HEK293 (cell line): ENCODE measurements around the gene UFD1.

ENCODE experiments used
- CTCF ChIA-PET: fragments of 350-600 bp; formaldehyde crosslinking; extraction: SDS; loops from one replicate; lab custom pipeline; 2021; ENCODE audit warnings: antibody characterized with exemption; lab: Yijun Ruan, JAX
- POLR2A ChIA-PET: fragments of 300-600 bp; formaldehyde crosslinking; extraction: SDS; loops from one replicate; lab custom pipeline; 2020; ENCODE audit warnings: antibody characterized with exemption, inconsistent platforms; lab: Yijun Ruan, JAX
- H3K27ac ChIP-seq: fragments of 200-500 bp; sonication (Bioruptor generic); 2 replicates; pipeline ENCODE4 v1.5.1; 2014; ENCODE audit warnings: low read depth, low read length, control low read depth, inconsistent platforms; ENCODE audit errors: extremely low read depth
- H3K36me3 ChIP-seq, 2 experiments: fragments of 200-500 bp in 1 of 2; sonication (Bioruptor generic) in 1 of 2; 1 replicate in 1 of 2; 2 replicates in 1 of 2; pipeline ENCODE4 v1.5.1; 2014 to 2017; ENCODE audit warnings: inconsistent platforms in 2 of 2, low read length in 2 of 2; ENCODE audit not compliant: control insufficient read depth in 2 of 2, insufficient read depth in 1 of 2
- H3K4me1 ChIP-seq: fragments of 200-500 bp; sonication (Bioruptor generic); 2 replicates; pipeline ENCODE4 v1.5.1; 2014; ENCODE audit warnings: mild to moderate bottlenecking, low read length, inconsistent platforms; ENCODE audit not compliant: control insufficient read depth, insufficient read depth
- H3K4me3 ChIP-seq: 2 replicates; pipeline ENCODE4 v1.5.1; 2011; ENCODE audit warnings: low read depth, mild to moderate bottlenecking, control low read depth, low read length, moderate library complexity
- H3K9me3 ChIP-seq: fragments of 200-500 bp; sonication (Bioruptor generic); 2 replicates; pipeline ENCODE4 v1.5.1; 2014; ENCODE audit warnings: low read depth, low read length, inconsistent platforms; ENCODE audit not compliant: control insufficient read depth, insufficient read depth
- GLI4 ChIP-seq: fragments of 450-650 bp; formaldehyde crosslinking; IDR thresholded peaks from 2 replicates; pipeline ENCODE4 v1.5.1; 2016; ENCODE audit warnings: missing biosample characterization, missing genetic modification characterization
- INSM2 ChIP-seq: fragments of 450-650 bp; formaldehyde crosslinking; IDR thresholded peaks from 2 replicates; pipeline ENCODE4 v1.5.1; 2016; ENCODE audit warnings: missing biosample characterization, missing genetic modification characterization
- KLF7 ChIP-seq: fragments of 450-650 bp; formaldehyde crosslinking; IDR thresholded peaks from 2 replicates; pipeline ENCODE4 v1.5.1; 2016; ENCODE audit warnings: missing biosample characterization, missing genetic modification characterization, borderline replicate concordance
- MEIS1 ChIP-seq: sonication (generic); formaldehyde crosslinking; IDR thresholded peaks from 2 replicates; pipeline ENCODE4 v1.8.1; 2022; ENCODE audit warnings: missing genetic modification reagents, mild to moderate bottlenecking, borderline replicate concordance
- OSR2 ChIP-seq: fragments of 450-650 bp; formaldehyde crosslinking; IDR thresholded peaks from 2 replicates; pipeline ENCODE4 v1.5.1; 2016; ENCODE audit warnings: missing biosample characterization, missing genetic modification characterization
- SCRT1 ChIP-seq: fragments of 450-650 bp; formaldehyde crosslinking; IDR thresholded peaks from 2 replicates; pipeline ENCODE4 v1.5.1; 2016; ENCODE audit warnings: missing biosample characterization, missing genetic modification characterization, borderline replicate concordance
- ZBTB11 ChIP-seq: fragments of 450-650 bp; formaldehyde crosslinking; conservative IDR thresholded peaks from 2 replicates; pipeline ENCODE4 v1.5.1; 2016; ENCODE audit warnings: low read depth, missing biosample characterization, missing genetic modification characterization
- ZBTB49 ChIP-seq: fragments of 450-650 bp; formaldehyde crosslinking; IDR thresholded peaks from 2 replicates; pipeline ENCODE4 v1.5.1; 2016; ENCODE audit warnings: missing biosample characterization, missing genetic modification characterization, low read depth
- ZNF121 ChIP-seq: fragments of 450-650 bp; formaldehyde crosslinking; IDR thresholded peaks from 2 replicates; pipeline ENCODE4 v1.5.1; 2016; ENCODE audit warnings: missing biosample characterization, missing genetic modification characterization
- ZNF16 ChIP-seq: fragments of 450-650 bp; formaldehyde crosslinking; IDR thresholded peaks from 2 replicates; pipeline ENCODE4 v1.5.1; 2016; ENCODE audit warnings: low read depth, missing biosample characterization, missing genetic modification characterization
- ZNF2 ChIP-seq: fragments of 450-650 bp; formaldehyde crosslinking; IDR thresholded peaks from 2 replicates; pipeline ENCODE4 v1.5.1; 2016; ENCODE audit warnings: missing biosample characterization, missing genetic modification characterization
- ZNF221 ChIP-seq: fragments of 450-650 bp; formaldehyde crosslinking; IDR thresholded peaks from 2 replicates; pipeline ENCODE4 v1.5.1; 2017; ENCODE audit warnings: missing biosample characterization, missing genetic modification characterization, borderline replicate concordance
- ZNF571 ChIP-seq: fragments of 450-650 bp; formaldehyde crosslinking; IDR thresholded peaks from 2 replicates; pipeline ENCODE4 v1.5.0; 2017; ENCODE audit warnings: missing biosample characterization, missing genetic modification characterization
- ZNF621 ChIP-seq: fragments of 450-650 bp; formaldehyde crosslinking; IDR thresholded peaks from 2 replicates; pipeline ENCODE4 v1.5.1; 2017; ENCODE audit warnings: missing biosample characterization, missing genetic modification characterization
- ZNF645 ChIP-seq: fragments of 450-650 bp; formaldehyde crosslinking; IDR thresholded peaks from 2 replicates; pipeline ENCODE4; 2016; ENCODE audit warnings: missing biosample characterization, missing genetic modification characterization
- ZSCAN30 ChIP-seq: fragments of 450-650 bp; IDR thresholded peaks from 2 replicates; pipeline ENCODE4 v1.5.1; 2018; ENCODE audit warnings: missing biosample characterization, mild to moderate bottlenecking, missing genetic modification characterization, moderate library complexity
- TF ChIP-seq, protein P1 (sequence below): fragments of 450-650 bp; formaldehyde crosslinking; IDR thresholded peaks from 2 replicates; pipeline ENCODE4 v1.5.1; 2016; ENCODE audit warnings: missing biosample characterization, missing genetic modification characterization

UFD1 gene

GRCh38 chr22:19461506-19461905 lies 17.5 kb downstream of the UFD1 start (continued):
- TF ChIP-seq ZNF621 (tag by site-specific recombination) (no peak), ZNF16 (tag by site-specific recombination) (no peak), ZNF121 (no peak), KLF7 (tag by site-specific recombination) (no peak), MEIS1 (CRISPR knock-in tag) (no peak), ZNF645 (tag by site-specific recombination) (no peak)
- TF ChIP-seq, all 188 proteins: peak for 0

DNA sequence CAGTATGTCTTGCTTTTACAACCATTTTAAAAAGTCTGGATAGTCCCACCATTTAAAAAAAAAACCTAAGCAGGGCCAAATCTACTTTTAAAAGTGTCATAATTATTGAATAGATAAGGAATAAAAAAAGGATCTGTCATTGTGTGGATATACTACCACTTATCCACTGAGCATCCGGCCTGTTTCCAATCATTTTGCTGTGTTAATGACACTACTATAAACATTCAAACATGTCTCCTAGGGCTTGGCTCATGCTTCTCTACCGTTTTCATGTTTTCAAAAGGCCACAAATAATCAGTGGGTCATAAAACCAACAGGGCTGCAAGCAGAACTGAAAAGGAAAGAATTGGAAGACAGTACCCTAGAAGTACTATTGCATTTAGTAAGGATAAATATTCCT lies 19.0 kb downstream of the UFD1 start:
- peaks cover 14 to 96% of the 10 kb centered on the region in 2 experiments; a peak in 2 of 3 replicates for H3K36me3 ChIP-seq
- ChIA-PET CTCF (interaction anchor here (0.7 kb wide), 1 partner anchor 14 kb away, joined by 4 read pairs; no protein-coding TSS in a partner anchor), POLR2A (no interaction called here)
- no peak overlapping the region for H3K4me3 ChIP-seq
- H3K27ac ChIP-seq, result no peak overlapping the region
- H3K4me1 ChIP-seq, result no peaks in the 10 kb centered on the region
- H3K9me3 ChIP-seq, result no peaks in the 10 kb centered on the region
- TF ChIP-seq, protein P1, sequence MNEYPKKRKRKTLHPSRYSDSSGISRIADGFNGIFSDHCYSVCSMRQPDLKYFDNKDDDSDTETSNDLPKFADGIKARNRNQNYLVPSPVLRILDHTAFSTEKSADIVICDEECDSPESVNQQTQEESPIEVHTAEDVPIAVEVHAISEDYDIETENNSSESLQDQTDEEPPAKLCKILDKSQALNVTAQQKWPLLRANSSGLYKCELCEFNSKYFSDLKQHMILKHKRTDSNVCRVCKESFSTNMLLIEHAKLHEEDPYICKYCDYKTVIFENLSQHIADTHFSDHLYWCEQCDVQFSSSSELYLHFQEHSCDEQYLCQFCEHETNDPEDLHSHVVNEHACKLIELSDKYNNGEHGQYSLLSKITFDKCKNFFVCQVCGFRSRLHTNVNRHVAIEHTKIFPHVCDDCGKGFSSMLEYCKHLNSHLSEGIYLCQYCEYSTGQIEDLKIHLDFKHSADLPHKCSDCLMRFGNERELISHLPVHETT (tag by site-specific recombination), result no peak
- no peak for TF ChIP-seq OSR2 (tag by site-specific recombination)
- TF ChIP-seq ZNF621 (tag by site-specific recombination), result no peak
- TF ChIP-seq ZNF2 (tag by site-specific recombination), result no peak

DNA sequence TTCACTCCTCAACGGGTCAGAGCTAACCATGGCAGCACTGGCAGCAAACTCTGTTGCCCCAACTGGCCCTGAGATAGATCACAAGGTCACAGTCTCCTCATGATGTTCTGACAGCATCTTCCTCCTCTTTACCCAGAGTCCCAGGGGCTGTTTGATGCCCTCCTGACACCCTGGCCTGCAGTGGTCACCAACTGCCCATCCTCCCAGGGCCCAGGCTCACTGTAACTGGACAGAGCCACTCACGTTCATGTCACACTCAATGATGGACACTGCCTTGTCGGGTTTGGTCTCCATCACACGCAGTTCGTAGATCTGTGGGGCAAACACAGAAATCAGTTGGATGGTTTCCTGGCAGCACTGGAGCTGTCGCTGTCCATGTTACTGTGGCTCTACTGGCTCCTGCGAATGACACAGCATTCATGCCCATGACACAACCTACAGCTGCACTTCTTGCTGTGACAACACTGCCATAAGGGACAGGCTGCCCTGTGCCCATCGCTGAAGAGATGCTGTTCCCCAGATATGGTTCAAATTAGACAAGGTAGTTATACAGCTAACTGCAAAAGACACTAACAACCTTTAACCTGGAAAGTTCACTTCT lies 21.1 kb downstream of the UFD1 start:
- CTCF ChIA-PET, result interaction anchor here (1.1 to 1.9 kb wide), 3 partner anchors 16 to 172 kb away, joined by 3 to 12 read pairs (median 8); no protein-coding TSS in a partner anchor
- no peak overlapping the region for H3K27ac ChIP-seq
- no peaks in the 10 kb centered on the region for H3K9me3 ChIP-seq
- peaks cover 16 to 96% of the 10 kb centered on the region in 2 experiments; a peak in 2 of 3 replicates for H3K36me3 ChIP-seq
- TF ChIP-seq ZBTB49 (tag by site-specific recombination) (no peak), INSM2 (tag by site-specific recombination) (no peak), ZNF221 (tag by site-specific recombination) (no peak), GLI4 (tag by site-specific recombination) (no peak), ZNF571 (no peak), ZBTB11 (no peak), ZSCAN30 (no peak), SCRT1 (no peak)
- H3K4me3 ChIP-seq, result no peak overlapping the region
- POLR2A ChIA-PET, result no interaction called here
- no peaks in the 10 kb centered on the region for H3K4me1 ChIP-seq
